Measurements from ENCODE around the gene ANXA10.
"Not testable (repeated sequence)": the region's sequence is repeated elsewhere in the genome, so short reads cannot be mapped to it uniquely, and the experiment has no call there.

ANXA10 gene

DNA sequence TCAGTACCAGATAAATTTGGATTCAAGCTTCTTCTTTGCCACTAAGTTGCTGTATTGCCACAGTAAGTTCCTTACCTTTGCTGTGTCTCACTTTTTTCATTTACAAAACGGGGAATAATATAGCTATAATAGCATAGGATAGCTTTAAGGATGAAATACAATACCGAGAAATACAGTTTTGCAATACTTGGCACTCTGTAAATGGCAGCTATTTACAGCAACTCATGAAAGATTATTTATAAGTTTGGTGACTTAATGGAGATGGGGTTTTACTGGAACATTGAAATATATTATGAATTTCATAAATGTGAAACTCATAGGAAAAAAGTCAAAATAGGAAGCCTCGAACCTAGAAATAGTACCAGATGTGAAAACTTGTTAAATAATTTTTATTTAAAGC, 27.6 kb downstream of the ANXA10 start:
- DNase-seq, result no peak

DNA sequence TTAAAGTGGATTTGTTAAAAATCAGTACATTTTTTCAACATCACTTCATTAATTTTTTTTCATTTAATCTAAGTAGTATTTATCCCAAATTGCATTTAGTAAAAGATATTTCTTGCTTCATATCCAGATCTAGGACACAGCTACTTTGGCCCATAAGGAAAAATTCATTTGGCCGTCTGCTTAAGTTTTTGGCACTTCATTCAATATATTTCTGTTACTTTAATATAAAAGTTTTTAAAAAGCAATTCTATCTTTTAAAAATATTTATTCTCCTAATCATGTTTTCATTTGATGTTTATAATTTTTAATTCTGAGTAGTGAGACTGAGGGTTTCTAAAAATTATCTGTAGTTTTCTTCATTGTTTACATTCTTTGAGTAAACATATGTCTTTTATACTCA, 28.5 kb downstream of the ANXA10 start:
- DNase-seq, result no peak

DNA sequence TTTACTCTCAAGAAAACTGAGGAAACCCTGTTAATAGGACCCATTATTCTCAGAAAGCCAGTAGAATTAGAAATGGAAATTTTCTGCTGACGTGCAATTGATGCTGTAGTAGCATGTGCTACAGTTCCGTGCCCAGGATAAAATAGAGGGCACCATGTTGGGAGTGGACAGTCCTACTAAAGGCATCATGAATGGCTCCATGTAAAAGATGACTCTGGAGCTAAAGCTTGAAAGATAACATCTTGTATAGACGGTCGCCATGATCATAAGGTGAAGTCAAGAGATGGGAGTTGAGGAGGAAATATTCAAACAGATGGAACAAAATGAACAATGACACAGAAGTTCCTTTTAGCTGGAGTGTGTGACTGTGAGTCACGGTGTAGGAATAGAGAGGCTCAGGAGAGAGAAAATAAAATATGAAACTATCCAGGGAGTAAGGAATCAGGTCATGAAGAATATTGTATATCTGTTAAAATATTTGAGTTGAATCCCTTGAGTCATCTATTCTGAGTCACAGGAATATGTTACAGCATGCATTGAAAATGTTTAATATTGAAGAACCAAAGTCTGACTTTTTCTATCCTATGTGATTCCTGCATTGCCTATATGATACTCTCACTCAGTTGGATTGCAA, 31.8 kb downstream of the ANXA10 start:
- no peak for DNase-seq

DNA sequence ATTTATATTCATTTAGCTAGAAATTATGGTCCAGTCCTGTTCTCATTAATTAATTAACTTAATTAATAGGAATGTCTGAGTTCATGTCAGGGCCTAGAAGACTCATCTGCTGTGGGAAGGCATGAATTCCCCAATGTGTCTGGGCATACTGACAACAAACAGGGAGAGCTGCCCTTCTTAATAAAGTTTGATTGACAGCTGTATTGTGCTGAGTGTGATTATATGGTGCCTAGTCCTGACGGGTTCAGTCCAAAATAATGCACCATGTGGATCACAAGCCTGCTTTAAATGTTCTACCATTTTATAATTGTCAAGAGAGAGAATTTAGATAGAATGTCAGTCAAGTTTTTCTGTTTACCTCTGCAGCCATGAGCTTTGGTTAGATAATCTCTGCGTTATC, 34.6 kb downstream of the ANXA10 start:
- no peak for DNase-seq

DNA sequence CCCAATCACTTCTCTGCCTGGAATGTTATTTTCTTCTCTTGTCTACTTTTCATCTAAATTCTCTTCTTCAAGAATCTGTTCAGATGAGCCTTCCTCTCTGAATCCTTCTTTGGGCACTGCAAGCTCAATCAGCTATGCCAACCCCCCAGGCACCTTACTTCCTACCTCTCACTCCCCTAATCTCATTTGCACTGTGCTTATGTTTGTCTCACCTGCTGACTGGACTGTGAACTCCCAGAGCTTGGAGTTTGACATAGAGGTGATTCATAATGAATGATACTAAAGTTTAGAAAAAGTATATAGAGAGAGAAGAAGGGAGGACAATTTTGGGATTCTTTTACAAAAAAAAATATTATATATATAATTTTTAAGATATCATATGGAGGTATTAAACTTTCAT, 36.3 kb downstream of the ANXA10 start:
- no peak for DNase-seq

DNA sequence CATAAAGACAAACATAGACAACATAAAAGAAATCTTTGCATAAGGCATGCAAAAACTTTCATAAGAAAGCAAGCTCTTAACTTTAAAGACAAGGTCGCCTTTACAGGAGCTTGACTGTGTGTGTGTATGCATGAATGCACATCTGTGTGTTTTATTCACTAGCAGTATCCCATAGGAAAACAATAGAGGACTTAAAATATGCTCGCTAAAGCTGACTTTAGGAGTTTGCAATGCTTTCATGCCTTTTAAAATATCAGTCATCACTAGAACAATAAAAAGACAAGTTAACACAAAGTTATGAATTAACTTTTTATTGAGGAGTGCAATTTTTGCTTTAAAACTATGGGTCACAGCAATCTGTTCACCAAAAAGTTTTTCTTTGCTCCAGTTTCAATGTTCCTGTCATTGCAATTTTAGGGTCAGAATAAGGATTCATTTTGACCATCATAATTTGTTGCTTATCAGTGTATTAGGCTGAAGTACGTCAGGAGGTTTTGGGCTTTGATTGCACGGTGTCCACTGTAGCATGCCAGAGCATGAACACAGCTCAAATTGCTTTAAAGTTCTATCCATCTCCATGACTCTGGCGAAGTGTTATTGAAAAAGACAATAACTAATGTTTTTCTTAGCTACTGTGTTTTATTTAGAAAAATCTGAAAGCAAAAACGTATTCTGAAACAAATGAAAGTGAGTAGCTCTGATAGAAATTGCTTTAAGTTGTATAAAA, 36.9 kb downstream of the ANXA10 start:
- DNase-seq, result no peak

DNA sequence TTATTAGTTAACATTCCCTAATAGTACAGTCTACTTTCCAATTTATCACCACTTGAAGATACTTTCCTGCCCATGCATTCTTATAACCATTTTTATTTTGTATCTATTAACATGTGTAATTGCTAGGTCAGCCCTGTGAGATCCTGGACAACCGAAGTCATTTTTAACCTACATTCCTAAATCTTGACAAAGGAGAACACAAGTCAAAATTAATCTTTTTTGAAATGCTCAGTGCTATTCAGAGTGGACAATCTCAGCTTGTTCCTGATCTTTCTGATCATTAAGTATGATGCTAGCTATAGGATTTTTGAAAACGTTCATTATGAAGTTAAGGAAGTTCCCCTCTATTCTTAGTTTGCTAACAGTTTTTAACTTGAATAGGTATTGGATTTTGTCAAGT, 37.5 kb downstream of the ANXA10 start:
- no peak for DNase-seq

DNA sequence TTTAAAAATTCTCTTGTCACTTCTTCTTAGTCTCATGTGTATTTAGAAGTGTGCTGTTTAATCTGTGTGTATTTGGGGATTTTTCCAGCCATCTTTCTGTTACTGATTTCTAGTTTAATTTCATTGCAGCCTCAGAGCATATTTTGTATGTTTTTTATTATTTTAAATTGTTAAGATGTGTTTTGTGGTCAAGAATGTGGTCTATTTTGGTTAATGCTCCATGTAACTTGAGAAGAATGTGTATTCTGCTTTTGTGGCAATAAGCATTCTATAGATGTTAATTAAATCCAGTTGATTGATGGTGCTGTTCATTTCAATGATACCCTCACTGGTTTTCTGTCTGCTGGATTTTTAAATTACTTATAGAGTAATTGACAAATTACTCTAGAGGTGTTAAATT, 38.9 kb downstream of the ANXA10 start:
- no peak for DNase-seq

DNA sequence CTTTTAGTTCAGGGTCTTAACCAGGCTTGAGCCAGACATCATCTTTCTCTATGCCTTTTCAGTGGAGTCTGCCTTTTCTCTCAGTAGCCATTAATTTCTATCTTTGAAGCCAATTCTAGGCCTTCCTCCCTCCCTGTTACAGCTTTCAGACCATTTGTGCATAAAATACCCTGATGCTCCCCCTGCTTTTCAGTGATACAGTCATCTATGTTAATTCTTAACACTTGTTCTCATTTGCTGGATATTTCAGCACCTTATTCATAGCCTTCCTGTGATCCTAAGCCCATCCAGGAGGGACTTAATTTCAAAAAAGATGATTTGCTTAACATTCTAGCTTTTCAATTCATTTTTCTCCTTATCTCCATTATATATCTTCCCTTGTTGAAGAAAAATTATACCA, 42.3 kb downstream of the ANXA10 start:
- DNase-seq, result no peak

DNA sequence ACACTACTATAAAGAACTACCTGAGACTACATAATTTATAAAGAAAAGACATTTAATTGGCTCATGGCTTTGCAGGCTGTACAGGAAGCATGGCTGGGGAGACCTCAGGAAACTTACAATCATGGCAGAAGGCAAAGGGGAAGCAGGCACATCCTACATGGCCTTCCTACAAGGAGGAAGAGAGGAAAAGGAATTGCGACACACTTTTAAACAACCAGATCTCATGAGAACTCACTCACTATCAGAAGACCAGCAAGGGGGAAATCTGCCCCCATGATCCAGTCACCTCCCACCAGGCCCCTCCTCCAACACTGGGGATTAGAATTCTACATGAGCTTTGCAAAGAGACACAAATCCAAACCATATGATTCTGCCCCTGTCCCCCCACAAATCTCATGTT, 43.5 kb downstream of the ANXA10 start:
- not testable (repeated sequence) for DNase-seq

DNA sequence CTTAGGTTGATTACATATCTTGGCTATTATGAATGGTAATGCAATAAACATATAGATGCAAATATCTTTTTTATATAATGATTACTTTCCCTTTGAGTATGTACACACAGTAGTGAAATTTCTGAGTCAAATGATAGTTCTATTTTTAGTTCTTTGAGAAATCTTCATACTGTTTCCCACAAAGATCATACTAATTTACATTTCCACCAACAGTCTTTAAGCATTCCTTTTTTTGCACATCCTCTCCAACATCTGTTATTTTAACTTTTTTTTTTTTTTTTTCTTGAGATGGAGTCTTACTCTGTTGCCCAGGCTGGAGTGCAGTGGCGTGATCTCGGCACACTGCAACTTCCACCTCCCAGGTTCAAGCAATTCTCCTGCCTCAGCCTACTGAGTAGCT, 45.4 kb downstream of the ANXA10 start:
- not testable (repeated sequence) for DNase-seq

DNA sequence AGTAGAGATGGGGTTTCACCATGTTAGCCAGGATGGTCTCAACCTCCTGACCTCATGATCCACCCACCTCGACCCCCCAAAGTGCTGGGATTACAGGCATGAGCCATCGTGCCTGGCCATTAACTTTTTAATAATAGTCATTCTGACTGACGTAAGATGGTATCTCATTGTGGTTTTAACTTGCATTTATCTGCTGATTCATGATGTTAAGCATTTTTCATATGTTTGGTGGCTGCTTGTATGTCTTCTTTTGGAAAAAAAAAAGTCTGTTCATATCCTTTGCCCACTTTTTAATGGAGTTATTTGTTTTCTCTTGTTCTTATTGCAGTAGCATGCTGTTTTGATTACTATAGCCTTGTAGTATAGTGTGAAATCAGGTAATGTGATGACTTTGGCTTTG, 45.8 kb downstream of the ANXA10 start:
- DNase-seq, result no peak

DNA sequence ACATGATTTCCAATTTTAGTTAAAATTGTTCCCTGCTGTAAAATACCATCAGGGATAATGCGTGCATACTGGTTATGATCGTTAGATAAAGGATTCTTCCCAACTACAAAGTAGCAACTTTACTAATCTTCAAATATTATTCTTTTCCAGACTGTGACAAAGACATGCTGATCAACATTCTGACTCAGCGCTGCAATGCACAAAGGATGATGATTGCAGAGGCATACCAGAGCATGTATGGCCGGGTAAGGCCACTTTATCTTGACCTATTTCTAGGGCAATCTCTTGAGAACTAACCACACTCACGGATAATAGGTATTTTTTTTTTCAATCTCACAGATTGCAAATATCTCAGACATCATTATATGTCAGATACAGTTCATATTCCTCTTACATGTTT, 47.0 kb downstream of the ANXA10 start:
- no peak for DNase-seq

DNA sequence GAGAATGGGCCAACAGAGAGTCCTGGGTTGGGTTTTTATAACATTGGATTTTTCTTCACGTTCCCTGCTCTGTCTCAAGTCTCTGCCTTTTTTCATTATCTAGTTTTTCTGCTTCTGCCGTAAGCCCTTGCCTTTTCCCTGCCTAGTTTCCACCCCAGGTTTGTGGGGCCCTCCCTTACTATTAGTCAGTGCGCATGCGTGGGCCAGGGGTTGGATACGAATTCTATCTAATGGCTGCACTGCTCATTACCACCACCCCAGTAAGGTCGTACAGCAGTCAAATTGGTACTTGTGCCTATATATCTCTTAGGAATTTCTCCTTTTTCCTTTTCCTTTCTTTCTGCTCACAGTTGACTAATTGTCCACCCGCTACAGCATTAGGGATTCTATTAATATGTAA, 49.4 kb downstream of the ANXA10 start:
- DNase-seq, result no peak

DNA sequence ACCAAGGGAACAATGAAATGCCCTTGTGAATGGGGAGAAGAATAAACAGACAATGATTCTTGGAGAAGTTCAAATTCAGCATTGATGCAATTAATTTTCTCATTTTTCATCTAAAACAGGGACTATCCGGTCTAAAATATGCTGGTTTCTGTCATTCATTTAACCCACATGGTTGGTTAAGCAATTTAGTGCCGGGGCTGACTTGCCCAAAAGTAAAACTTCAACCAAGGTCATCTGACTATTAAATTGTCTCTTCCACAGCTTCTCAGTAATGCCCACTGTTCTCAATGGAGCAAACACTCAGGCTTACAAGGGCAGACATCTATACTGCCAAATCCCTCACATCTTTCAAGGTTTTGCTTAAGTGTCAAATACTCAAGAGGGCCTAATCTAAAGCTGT, 51.3 kb downstream of the ANXA10 start:
- no peak for DNase-seq

DNA sequence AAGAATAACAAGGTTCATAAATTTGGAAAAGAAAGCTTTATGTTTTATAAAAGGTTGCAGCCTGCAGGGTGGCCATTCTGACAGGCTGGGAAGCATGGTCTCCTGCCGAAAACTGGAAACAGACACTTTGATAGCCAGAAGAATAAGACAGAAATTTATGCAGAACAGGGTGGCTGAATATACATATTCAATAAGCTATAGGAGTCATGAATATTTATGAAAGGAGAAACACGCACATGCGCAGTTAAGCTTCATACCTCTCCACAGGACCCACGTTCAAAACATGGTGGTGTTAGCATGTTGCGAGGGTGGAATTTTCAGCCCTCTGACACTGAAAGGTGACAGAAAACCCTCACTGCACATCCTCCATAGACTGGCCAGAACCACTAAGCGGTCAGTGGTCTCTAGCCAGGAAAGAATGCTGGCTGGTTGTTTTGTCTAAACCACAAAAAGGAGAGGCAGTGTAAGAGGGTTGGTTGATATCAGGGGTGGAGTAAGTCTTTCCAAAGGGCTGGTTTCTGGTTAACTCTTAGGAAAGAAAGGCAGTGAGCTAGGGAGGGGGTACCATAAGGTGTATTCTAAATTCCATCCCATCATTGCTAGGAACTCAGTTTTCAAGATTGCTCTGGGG, 58.2 kb downstream of the ANXA10 start:
- no peak for DNase-seq

DNA sequence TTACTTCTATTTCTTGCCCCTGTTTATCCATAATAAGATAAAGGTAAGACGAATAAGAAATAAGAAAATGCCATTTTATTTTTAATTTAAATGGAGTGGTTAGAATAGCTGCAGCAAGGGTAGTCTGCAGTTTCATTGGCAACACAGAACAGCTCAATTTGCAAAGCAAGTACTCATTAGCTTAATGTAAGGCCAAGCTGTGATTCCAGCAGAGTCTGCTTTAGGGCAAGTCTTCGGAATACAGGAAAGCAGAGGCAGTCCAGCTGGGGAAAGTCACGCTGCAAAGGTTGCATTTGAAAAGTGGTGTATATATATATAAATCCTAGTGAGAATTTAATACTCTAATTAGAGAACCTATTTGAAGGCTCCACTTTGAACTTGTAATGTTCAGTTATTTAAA, 59.0 kb downstream of the ANXA10 start:
- no peak for DNase-seq

DNA sequence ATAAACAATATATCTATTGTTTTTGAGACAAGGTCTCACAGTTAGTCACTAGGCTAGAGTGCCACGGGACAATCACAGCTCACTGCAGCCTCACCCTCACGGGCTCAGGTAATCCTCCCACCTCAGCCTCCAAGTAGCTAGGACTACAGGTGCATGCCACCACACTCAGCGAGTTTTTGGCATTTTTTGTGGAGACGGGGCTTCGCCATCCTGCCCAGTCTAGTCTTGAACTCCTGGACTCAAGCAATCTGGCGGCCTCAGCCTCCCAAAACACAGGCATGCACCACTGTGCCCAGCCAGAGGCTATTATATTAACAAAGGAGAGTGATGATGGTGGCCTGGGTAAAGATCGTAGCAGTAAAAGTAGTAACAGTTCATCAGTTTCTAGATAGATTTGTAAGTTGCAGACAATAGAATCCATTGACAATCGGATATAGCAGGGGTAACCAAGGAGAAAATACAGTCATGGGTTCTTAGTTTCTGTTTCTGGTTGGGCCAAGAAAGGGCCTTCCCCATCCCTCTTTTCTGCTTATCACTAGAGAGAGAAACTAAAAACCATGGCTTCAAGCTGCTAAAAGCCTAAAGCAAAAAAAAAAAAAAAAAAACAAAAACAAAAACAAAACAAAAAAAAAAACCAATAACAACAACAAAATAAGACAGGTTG, 60.6 kb downstream of the ANXA10 start:
- DNase-seq, result no peak

DNA sequence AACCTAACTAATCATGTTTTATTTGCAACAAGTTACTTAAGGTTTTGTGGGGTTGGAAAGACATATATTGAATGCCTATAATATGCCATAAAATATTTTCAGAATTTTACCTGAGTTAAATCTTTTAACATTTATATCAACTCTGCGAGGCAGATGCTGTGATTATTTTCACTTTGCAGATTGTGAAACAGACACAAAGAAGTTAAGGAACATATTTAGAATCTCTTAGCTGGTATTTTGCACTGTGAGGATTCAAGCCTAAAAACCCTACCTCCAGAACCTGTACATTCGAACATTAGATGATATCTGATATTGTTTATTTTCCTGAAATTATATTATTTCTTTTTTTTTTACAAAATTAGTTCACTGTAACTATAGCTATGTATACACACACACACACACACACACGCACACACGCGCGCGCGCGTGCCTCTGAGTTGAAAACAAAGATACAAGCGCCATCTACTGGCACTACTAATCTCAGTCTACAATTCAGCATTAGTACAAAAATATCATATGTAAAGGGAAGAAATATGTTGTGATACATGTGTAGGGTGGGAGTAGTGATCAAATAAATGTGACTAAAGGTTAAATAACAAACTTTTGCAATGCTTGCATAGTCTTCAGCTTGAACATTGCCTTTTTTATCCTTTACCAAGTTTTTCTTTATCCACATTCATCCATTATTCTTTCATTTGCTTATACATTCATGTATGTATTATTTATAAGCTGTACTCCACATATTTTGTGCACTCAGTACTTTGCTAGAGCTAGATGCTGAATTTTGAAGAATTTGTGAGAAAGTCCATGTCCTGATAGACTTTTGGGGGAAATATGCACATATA, 61.5 kb downstream of the ANXA10 start:
- peak; percentile 67 for DNase-seq

DNA sequence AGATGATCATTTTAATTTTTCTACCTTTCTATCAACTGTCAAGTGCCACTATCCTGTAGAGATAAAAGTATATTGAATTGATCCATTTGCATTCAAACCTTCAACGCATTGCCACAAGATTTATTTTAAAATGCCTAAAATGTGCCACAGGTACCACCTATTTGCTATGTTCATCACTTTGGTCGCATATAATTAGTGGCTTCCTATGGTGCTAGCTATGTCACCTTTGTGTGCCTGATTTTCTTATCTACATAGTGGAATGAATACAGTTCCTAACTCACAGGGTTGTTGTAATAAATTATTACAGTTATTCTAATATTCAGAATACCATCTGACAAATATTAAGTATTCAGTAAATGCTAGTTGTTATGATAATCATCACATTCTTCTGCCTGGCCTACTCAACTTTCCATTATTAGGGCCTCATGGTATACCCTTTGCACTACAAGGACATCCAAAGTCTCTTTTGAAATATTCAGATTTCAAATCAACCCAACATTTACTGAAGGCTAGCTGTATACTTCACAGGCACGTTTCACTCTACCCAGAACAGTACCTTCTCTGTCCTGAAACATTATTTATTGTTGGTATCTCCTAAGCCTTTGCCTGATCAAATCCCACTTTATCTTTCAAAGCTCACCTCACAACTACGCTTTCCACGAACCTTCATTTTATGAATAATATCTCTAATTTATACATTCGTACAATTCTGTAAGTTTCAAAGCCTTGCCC, 62.4 kb downstream of the ANXA10 start:
- no peak for DNase-seq

DNA sequence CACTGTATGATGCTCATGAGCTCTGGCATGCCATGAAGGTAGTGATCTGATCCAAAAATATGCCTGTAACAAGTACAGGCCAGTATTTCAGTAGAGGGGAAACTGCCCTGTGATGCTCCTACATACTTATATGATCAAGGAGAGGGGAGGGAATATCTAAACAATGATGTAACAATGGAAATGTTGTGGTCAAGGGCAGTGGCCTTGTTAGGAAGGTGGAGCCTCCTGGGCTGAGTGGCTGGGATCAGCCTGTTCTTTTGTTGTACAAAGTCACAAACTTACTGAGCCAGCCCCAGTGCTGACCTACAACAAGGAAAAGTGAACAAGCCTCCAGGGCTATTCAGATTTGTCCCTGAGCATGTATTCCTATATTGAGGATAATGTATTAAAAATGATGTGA, 70.3 kb downstream of the ANXA10 start:
- DNase-seq, result no peak

DNA sequence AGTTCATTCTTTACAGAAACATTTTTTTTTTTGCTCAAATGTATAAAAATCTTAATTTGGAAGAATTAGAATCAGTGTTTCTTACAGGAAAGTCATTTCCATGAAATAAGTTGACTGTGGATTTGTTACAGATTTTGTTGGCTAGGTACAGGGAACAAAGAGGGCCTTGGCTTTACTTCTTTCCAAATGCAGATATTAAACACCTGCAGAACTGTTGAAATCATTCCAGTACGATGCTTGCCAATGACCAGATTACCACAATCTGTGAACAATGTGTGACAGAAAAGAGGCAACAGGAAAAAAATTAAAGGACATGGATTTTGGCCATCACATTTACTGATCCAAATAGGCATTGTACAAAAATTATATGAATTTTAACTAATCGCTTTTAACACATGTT, 70.8 kb downstream of the ANXA10 start:
- DNase-seq, result no peak
